Retinal pigment epithelial cell (primary cell): Measurements from ENCODE around the gene RPL23.

Experiments used
- DNase-seq: peaks from one replicate; pipeline ENCODE4 v3.0.0-alpha.2; 2010; ENCODE audit warnings: low read depth
- H3K4me3 ChIP-seq: 2 replicates; pipeline ENCODE4 v1.5.1; 2011; ENCODE audit warnings: mild to moderate bottlenecking, low read length, control low read depth, moderate library complexity
- CTCF ChIP-seq: conservative IDR thresholded peaks from 2 replicates; pipeline ENCODE4 v1.5.1; 2011; ENCODE audit warnings: low read depth, low read length, control low read depth, inconsistent platforms

The RPL23 gene

GRCh38 chr17:38809828-38810227 lies 43.7 kb downstream of the RPL23 start:
- TF ChIP-seq CTCF = no peak
- no peak for DNase-seq
- no peak overlapping the region for H3K4me3 ChIP-seq

- DNase-seq = no peak
- H3K4me3 ChIP-seq = peak overlapping the region; percentile 72
- TF ChIP-seq CTCF = no peak
Observed at GRCh38 chr17:38800237-38800760, 53.2 kb downstream of the RPL23 start.

- peak; percentile 96 for DNase-seq
- H3K4me3 ChIP-seq = peak within 1 kb of the TSS; percentile 72
- TF ChIP-seq CTCF = no peak
Observed at GRCh38 chr17:38799501-38800236, 53.9 kb downstream of the RPL23 start, which contains the start of gene PIP4K2B. TSS of gene PIP4K2B (minus strand) at chr17:38799556. CDS start at chr17:38799424, 132 bp downstream.

GRCh38 chr17:38798614-38799500 lies 54.7 kb downstream of the RPL23 start:
- no peak for TF ChIP-seq CTCF
- peak overlapping the region; percentile 72 for H3K4me3 ChIP-seq
- DNase-seq = no peak
